ENCODE measurements around the gene RAB11FIP3.

The RAB11FIP3 gene

DNA sequence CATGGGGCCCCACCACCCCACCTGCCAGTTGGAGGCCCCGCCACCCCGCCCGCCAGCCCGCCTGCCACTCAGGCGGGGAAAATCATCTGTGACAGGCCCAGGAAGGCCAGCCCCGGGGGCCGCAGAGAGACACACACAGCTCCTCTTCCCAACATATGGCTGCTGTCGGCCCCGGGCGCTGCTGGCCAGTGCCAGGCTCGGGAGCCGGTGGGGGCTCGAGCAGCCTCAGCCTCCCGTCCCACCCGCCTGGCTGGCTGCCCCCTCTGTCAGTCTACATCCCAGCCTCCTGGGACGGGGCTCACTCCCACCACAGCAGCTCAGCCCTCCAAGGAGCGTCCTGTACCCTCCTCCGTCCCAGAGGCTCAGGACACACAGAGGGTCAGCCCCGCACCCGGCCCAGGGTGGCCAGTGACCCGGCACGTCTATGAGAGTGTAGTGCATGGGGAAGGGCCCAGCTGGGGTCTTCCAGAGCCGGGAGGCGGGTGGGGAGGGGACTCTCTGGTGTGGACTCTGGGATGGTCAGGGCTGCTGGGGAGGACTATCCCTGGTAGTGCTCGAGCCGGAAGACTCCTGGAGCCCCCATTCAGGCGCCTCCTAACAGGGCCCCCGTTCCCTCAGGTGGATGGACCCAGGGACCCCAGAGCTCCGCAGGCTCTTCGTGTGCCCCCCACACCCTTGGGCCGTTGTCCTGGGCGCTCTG, 131.2 kb downstream of the RAB11FIP3 start:
- DNase-seq = no peak

DNA sequence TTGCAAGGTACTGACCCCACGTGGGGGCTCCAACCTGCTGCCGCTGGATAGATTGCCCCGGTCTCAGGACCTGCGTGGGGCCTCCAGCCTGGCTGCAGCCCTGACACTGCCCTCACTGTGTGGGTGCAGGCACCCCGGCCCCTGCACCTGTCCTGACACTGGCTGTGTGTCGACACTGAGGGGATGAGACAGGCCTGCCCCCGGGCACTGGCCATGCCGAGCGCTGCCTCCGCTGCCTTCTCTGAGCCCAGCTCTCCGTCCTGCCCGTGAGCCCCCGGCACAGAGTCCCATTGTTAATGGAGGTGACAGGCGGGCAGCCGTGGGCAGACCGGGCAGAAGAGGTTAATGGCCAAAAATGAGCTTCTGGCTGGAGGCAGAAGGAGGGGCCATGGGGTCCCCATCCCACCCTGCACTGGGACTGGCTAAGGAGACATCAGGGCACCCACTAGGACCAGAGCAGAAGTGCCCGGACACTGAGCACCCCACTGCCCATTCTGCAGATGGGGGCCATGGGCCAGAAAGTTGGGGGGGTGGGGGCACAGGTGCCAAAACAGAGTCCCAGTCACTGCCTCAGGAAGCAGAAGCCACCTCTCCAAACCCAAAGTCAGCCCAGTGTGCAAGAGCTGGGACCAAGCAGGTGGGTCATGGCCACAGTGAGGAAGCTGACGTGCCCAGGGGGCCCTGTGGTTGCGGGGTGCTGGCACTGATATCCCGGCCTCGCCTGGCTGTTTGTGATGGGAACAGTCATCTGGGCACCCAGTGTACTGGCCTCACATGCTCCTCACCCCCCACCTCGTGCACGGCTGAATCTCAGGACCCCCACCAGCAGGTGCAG, 132.2 kb downstream of the RAB11FIP3 start:
- DNase-seq = no peak

DNA sequence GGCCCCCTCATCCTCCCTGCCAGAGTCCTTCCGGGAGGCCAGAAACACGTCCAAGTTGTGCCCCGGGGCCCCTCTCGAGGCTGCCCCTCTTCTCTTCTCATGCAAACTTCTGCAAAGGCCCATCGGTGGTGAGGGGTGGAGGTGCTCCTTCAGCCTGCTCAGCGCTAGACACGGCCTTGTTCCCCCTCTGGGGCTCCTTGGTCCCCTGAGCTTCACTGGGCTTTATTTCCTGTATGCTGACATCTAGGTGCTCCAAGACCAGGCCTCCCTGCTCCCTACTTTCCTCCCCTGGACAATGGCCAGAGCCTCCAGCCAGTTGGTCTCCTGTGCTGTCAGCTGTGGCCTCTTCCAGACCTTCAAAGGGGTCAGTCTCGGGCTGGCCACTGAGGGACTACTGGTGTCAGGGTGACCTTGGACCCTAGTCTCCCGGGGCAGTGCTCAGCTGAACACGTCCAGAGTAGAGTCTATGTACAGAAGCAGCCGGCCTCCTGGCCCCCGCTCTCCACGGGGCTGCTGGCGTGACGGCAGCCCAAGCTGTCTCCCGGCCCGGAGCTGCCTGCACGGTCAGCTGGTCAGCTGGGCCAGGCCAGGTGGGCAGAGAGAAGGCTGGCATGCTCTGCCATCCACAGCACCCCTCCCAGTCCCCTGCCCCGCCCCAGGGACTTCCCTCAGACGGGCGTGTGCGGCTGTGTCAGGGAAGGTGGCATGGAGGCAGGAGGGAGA, 133.0 kb downstream of the RAB11FIP3 start:
- DNase-seq = no peak

DNA sequence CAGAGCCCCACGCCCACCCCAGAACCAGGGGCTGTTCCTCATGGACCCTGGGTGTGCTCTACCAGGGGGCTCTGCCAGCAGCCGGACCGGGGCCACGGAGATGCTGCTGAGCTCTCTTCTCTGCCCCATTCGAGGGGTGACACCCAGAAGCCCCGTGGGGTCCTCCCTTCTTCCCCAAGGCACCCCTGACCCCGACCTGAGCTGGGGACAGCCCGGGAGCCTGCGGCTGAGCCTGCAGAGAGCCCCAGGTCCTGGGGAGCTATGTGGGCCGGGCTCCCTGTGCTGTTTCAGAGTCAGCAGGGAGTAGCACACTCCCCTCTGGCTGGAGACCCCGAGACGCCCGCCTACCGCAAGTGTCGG, 133.6 kb downstream of the RAB11FIP3 start:
- no peak for DNase-seq

GRCh38 chr16:559411-560203, 134.2 kb downstream of the RAB11FIP3 start:
- no peak for DNase-seq

DNA sequence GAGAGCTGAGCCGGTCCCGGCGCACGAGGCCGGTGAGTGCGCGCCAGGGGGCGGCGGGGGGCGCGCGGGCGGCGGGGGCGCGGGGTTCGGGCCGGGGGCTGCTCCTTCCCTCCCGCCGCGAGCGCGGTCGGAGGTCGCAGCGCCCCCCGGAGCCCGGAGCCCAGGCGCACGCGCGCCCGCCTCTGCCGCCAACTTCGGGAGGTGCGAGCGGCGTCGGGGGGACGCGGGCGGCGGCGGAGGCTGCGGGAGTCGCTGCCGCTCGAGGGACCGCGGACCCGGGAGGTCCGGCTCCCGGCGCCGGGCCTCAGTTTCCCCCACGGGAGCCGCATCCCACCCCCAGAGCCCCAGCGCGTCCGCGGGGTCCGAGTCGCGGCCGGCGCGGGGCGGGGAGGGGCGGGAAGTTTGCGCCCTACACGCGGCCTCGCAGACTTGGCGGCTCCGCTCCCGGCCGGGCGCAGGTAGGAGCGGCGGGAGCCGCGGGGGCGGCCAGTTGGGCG, 134.8 kb downstream of the RAB11FIP3 start, which contains the start of gene PRR35:
Gene PRR35, plus strand, starts transcription at position 191 of the 497 bp plus-strand sequence. CDS start 2,901 bp downstream, outside the sequence.
- DNase-seq = no peak

- DNase-seq = no peak
These were observed 135.4 kb downstream of the RAB11FIP3 start for GRCh38 chr16:560701-561412.

DNA sequence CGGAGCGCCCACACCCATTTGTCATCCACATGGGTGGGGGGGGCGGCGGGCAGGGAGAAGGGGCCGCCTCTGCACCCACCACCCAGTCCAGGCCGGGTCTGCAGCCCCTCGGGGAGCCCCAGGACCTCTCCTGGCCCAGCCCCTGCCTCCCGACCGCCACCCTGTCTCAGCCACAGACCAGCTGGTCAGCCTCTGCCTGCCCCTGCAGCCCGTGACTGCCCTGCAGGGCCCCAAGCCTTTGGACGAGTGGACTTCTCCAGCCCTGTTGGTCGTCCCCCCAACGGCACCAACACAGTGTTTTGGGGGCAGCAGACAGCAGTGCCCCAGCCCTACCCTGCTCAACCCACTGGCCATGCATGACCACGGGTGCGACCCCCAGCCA, 136.0 kb downstream of the RAB11FIP3 start:
- no peak for DNase-seq

GRCh38 chr16:561957-562938, 136.8 kb downstream of the RAB11FIP3 start:
- DNase-seq = no peak

DNA sequence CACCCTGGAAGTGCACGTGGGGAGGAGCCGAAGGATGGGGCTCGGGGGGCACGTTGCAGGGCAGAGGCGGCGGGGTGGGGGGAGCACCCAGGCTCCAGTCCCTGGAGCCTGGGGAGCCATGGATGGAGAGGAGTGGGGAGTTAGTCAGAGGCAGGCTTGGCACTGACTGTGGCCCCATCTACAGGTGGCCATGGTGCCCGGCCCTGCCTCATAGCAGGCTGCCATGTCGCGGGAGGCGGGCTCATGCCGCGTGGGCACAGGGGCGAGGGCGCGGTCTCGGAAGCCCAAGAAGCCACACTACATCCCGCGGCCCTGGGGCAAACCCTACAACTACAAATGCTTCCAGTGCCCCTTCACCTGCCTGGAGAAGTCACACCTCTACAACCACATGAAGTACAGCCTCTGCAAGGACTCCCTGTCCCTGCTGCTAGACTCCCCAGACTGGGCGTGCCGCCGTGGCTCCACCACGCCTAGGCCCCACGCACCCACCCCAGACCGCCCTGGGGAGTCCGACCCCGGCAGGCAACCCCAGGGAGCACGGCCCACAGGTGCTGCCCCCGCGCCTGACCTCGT, 137.7 kb downstream of the RAB11FIP3 start:
- DNase-seq = no peak

- no peak for DNase-seq
These were observed 139.4 kb downstream of the RAB11FIP3 start for GRCh38 chr16:564690-565418.

GRCh38 chr16:565419-566330, 140.2 kb downstream of the RAB11FIP3 start:
- no peak for DNase-seq

DNA sequence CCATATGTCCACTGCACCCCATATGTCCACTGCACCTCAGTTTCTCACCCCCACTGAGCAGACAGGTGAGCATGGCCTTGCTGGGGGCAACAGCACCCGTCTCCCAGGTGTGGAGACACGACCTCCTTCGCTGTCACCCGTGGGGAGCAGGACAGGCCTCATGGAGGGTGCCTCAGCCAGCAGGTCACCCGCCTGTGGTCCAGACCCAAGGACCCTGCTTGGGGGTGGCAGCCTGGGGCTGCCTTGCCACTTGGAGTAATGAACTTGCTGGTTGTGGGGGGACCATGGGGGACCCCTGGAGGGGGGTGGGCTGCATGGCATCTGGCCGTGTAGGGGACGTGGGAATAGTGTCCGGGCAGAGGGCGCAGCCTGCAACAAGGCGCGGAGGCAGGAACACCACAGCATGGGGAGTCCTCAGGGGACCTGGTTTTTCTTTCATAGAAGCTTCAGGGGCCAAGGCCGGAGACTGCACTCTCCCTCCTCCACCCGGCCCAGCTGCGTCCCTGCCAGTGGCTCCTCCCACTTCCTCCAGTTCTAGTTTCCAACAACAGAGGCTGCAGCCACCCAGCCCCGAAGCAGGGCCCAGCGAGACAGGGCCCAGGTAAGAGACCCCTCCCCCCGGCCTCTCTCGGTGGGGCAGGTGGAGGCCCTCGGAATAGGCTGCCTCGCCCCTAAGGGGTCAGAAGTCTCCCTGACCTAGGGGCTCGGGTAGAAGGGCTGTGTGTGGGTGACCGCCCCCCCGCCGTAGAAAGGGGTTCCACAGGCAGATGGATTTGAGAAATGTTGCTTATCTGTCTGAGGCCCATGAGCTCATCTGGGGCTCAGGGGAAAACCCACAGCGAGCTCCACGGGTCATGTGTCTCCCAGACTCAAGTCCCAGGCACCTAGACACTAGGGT, 141.3 kb downstream of the RAB11FIP3 start, which contains the start of gene NHLRC4:
Gene NHLRC4, plus strand, starts transcription at position 531 of the 898 bp plus-strand sequence. CDS start 1,043 bp downstream, outside the sequence.
- DNase-seq = no peak

- no peak for DNase-seq
These were observed 142.2 kb downstream of the RAB11FIP3 start for GRCh38 chr16:567373-568256.

- DNase-seq = no peak
These were observed 143.2 kb downstream of the RAB11FIP3 start for GRCh38 chr16:568401-569258.
